H7 (cell line): ENCODE results near the gene ZNF689. TPM values are rescaled to one million over a fixed set of nuclear protein-coding genes. Genes with fewer than 3 reads are reported as not detected.

Source experiments
- DNase-seq: peaks from one replicate; pipeline ENCODE4 v3.0.0; 2012
- H3K27me3 ChIP-seq: 2 replicates; pipeline ENCODE4 v1.6.0; 2011; ENCODE audit warnings: mild to moderate bottlenecking, low read length; ENCODE audit not compliant: control insufficient read depth, insufficient read depth
- H3K36me3 ChIP-seq: replicated peaks from 2 replicates; pipeline ENCODE4 v1.5.1; 2011; ENCODE audit warnings: low read length; ENCODE audit not compliant: control insufficient read depth, insufficient read depth
- H3K4me3 ChIP-seq: 2 replicates; pipeline ENCODE4 v1.5.1; 2011; ENCODE audit warnings: low read depth, mild to moderate bottlenecking, control low read depth, low read length, moderate library complexity; ENCODE audit not compliant: insufficient read depth
- total RNA-seq: library from RNA; depleted of rRNA; stranded (reverse); fragments of >200 nt; shearing (Covaris generic); gene quantifications from 2 replicates; pipeline ENCODE4 v1.2.3, GENCODE V29; 2014

Gene ZNF689
- total RNA-seq, 1 experiment from 2014 or later, result 17.3 TPM

GRCh38 chr16:30621765-30622164 lies 11.6 kb upstream of the ZNF689 start:
- H3K36me3 ChIP-seq, result no peaks in the 10 kb centered on the region
- H3K4me3 ChIP-seq, result no peak overlapping the region
- no peaks in the 10 kb centered on the region; the same call in 1 of the 2 replicates for H3K27me3 ChIP-seq
- no peak for DNase-seq

DNA sequence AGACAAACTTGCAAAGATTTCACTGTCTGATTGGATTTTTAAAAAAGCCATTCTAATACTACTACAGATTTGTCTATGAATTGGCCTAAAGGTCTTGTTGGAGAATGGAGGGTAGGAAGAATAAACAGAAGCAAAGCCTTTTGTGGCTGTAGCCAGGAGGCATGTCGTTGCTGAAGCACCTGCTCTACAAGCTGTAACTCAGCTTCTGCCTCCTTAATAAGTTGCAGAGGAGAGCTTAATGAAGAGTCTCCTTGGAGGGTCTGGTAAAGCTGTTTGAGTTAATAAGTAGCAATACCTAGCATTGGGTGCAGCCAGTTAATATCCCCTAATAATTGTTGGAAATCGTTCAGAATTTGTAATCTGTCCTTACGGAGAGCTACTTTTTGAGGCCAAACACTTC lies 10.0 kb upstream of the ZNF689 start:
- no peak for DNase-seq
- Histone ChIP-seq H3K4me3 (no peak overlapping the region), H3K36me3 (no peaks in the 10 kb centered on the region), H3K27me3 (no peaks in the 10 kb centered on the region; the same call in 1 of the 2 replicates)

GRCh38 chr16:30619638-30620037 lies 9.4 kb upstream of the ZNF689 start:
- Histone ChIP-seq H3K4me3 (no peak overlapping the region), H3K27me3 (no peaks in the 10 kb centered on the region; the same call in 1 of the 2 replicates), H3K36me3 (no peaks in the 10 kb centered on the region)
- DNase-seq, result no peak

DNA sequence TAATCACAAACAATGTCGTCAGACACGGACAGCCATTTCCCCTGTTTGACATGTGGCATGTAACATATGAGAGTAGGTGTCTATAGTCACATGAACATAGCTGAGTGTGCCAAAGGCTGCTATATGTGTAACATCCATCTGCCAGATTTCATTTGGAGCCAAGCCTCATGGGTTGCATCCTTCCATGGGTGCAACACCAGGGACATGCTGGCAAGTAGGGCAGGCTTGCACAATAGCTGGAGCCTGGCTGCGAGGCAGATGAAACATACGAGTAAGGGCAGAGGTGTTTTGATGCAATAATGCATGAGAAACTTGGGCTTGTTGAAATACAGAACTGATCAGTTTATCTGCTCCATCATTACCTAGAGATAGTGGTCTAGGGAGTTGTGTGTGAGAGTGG lies 9.0 kb upstream of the ZNF689 start:
- no peak for DNase-seq
- H3K27me3 ChIP-seq, result no peaks in the 10 kb centered on the region; the same call in 1 of the 2 replicates
- H3K36me3 ChIP-seq, result no peaks in the 10 kb centered on the region
- H3K4me3 ChIP-seq, result no peak overlapping the region

DNA sequence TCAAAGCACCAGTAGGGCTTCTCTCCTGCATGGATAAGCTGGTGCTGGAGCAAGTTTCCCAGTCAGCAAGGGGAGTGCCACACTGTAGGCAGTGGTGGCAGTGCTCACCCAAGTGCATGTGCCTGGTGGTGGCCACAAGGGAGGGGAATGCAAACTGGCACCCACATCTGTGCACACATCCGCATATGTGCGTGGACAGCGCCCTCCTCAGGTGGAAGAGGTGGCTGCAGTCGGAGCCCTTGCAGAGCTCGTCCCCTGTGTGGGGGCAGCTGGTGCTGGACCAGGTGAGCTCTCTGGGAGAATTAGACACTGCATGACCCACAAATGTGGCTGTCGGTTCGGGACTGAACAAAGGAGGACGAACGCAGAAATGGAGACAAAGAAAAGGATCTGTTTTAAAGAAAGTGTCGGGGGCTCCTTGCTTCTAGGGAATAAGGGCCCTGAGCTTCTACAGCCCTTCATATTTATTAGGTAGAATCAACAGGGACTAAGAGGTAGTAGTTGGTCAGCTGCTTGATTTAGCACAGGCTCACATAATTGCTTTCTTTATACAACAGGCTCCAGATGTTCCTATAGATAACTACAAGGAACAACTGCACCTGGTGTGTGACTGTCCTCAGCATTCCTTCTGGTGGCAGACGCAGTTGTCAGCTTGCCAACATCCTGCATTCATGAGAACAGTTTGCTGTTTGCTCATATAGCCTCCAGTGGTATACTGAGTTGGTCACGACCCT lies 5.3 kb upstream of the ZNF689 start:
- Histone ChIP-seq H3K4me3 (no peak overlapping the region), H3K27me3 (no peaks in the 10 kb centered on the region), H3K36me3 (no peaks in the 10 kb centered on the region)
- peak; percentile 90 for DNase-seq

GRCh38 chr16:30609002-30609925 lies 925 bp downstream of the ZNF689 start:
- no peaks in the 10 kb centered on the region for H3K27me3 ChIP-seq
- peak; percentile 81 for DNase-seq
- H3K36me3 ChIP-seq, result peaks cover 3% of the 10 kb centered on the region
- H3K4me3 ChIP-seq, result peak overlapping the region; percentile 88

- H3K27me3 ChIP-seq, result no peaks in the 10 kb centered on the region
- H3K4me3 ChIP-seq, result no peak overlapping the region
- H3K36me3 ChIP-seq, result peaks cover 10% of the 10 kb centered on the region
- no peak for DNase-seq
These were observed 4.2 kb downstream of the ZNF689 start for GRCh38 chr16:30606004-30606403.

GRCh38 chr16:30605158-30605557 lies 5.0 kb downstream of the ZNF689 start:
- peaks cover 10% of the 10 kb centered on the region for H3K36me3 ChIP-seq
- H3K4me3 ChIP-seq, result no peak overlapping the region
- DNase-seq, result no peak
- H3K27me3 ChIP-seq, result no peaks in the 10 kb centered on the region

- H3K4me3 ChIP-seq, result no peak overlapping the region
- H3K36me3 ChIP-seq, result peaks cover 10% of the 10 kb centered on the region
- no peak for DNase-seq
These were observed 5.8 kb downstream of the ZNF689 start for GRCh38 chr16:30604316-30604947.

DNA sequence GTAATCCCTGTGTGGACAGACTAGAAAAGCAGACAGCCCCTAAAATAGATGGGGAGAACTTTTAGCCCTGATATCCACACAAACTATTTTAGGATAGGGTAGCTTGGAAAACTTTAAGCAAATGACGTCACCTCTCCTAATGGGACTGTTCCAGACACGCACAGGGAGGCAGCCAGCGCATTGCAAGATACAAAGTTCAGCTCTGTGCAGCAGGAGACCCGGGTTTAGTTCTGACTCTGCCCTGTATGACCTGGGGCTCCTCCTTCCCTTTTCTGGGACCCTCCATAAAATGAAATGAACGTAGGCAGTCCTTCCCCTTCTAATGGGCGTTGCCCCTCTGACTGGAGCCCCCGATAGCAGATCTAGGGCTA lies 6.3 kb downstream of the ZNF689 start:
- Histone ChIP-seq H3K4me3 (no peak overlapping the region), H3K36me3 (peaks cover 10% of the 10 kb centered on the region), H3K27me3 (no peaks in the 10 kb centered on the region)
- DNase-seq, result no peak

More at GRCh38 chr16:30604316-30604947, 5.8 kb downstream of the ZNF689 start:
- no peaks in the 10 kb centered on the region for H3K27me3 ChIP-seq

- H3K4me3 ChIP-seq, result no peak overlapping the region
- H3K27me3 ChIP-seq, result no peaks in the 10 kb centered on the region
- H3K36me3 ChIP-seq, result peaks cover 9% of the 10 kb centered on the region
- no peak for DNase-seq
These were observed 7.4 kb downstream of the ZNF689 start for GRCh38 chr16:30602616-30603277.

GRCh38 chr16:30601966-30602365 lies 8.2 kb downstream of the ZNF689 start:
- H3K36me3 ChIP-seq, result peaks cover 9% of the 10 kb centered on the region
- DNase-seq, result no peak

DNA sequence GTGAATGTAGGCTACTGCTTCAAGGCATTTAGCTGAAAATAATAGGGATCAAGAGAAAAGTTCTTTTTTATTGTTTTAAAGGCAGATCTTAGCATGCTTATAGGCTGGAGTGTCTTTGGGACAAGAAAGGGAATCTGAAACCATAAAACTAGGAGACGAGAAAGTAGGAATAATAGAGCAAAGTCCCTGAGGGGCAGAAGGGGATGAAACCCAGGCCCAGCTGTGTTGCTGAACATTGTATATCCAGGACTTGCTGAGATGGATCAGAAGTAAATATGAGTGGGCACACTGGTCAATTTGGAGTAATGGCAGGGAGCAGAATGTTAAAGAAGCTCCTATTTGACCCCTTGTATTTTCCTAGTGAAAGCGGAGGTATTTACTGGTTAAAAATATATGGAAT lies 9.3 kb downstream of the ZNF689 start:
- peaks cover 9% of the 10 kb centered on the region for H3K36me3 ChIP-seq
- DNase-seq, result no peak
- no peaks in the 10 kb centered on the region for H3K27me3 ChIP-seq
- H3K4me3 ChIP-seq, result no peak overlapping the region

More at GRCh38 chr16:30601966-30602365, 8.2 kb downstream of the ZNF689 start:
- Histone ChIP-seq H3K27me3 (no peaks in the 10 kb centered on the region), H3K4me3 (no peak overlapping the region)

DNA sequence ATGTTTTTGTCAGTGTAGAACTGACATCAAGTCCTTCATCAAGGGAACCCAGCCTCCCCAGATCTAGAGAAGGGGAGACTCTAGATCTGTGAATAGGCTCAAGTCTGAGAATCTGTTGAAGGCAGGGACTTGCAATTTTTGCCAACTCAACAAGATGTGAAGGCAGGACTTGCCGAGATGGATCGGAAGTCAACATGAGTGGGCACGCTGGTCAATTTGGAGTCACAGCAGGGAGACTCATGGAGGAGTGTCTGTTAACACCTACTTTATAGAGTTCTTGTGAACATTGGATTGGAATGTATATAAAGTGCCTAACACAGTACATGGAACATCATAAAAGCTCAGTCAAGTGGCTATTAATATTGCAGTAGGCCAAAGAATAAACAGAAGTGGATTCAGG lies 10.0 kb downstream of the ZNF689 start:
- Histone ChIP-seq H3K36me3 (peaks cover 9% of the 10 kb centered on the region), H3K4me3 (no peak overlapping the region), H3K27me3 (no peaks in the 10 kb centered on the region)
- no peak for DNase-seq
